Caco-2 (cell line): Measurements from ENCODE around the gene LHFPL3. TPM values are rescaled to one million over a fixed set of nuclear protein-coding genes. Genes with fewer than 3 reads are reported as not detected.

Experiments
- BruUV-seq: library from RNA; stranded (reverse); fragments of 400-500 nt; replicated peaks from 2 replicates; lab custom pipeline; 2021; lab: Mats Ljungman, UMichigan
- CTCF ChIA-PET: fragments of 300-600 bp; sonication (Branson Sonifier 250); formaldehyde crosslinking; loops from one replicate; lab custom pipeline; 2022; ENCODE audit warnings: antibody characterized with exemption; lab: Charles Lee
- POLR2A ChIA-PET: fragments of 300-600 bp; sonication (Branson Sonifier 250); formaldehyde crosslinking; loops from one replicate; lab custom pipeline; 2022; ENCODE audit warnings: antibody characterized with exemption; lab: Charles Lee
- DNase-seq, 2 experiments: peaks; one replicate each; pipeline versions ENCODE4 v3.0.0 to v3.0.0-alpha.2; 2020 to 2022
- H3K27me3 ChIP-seq: replicated peaks from 2 replicates; pipeline ENCODE4 v1.6.0; 2011; ENCODE audit warnings: low read length; ENCODE audit not compliant: control insufficient read depth, insufficient read depth
- H3K36me3 ChIP-seq: 2 replicates; pipeline ENCODE4 v1.5.1; 2011; ENCODE audit warnings: low read length; ENCODE audit not compliant: control insufficient read depth, insufficient read depth
- H3K4me1 ChIP-seq: fragments of 250-450 bp; sonication (Bioruptor Pico); 2 replicates; pipeline ENCODE4 v1.5.1; 2020; ENCODE audit warnings: mild to moderate bottlenecking
- H3K4me3 ChIP-seq: 2 replicates; pipeline ENCODE4 v1.5.1; 2011; ENCODE audit warnings: low read depth, mild to moderate bottlenecking, control low read depth, low read length
- H3K9me3 ChIP-seq: fragments of 250-450 bp; sonication (Bioruptor Pico); 2 replicates; pipeline ENCODE4 v1.5.1; 2020; ENCODE audit warnings: mild to moderate bottlenecking, moderate library complexity
- H3K27ac Mint-ChIP-seq: one replicate; pipeline ENCODE4 v1.8.0; 2022; ENCODE audit warnings: mixed read lengths; ENCODE audit not compliant: unreplicated experiment
- H3K27me3 Mint-ChIP-seq: one replicate; pipeline ENCODE4 v1.8.0; 2022; ENCODE audit warnings: mixed read lengths; ENCODE audit not compliant: insufficient read depth, unreplicated experiment
- H3K36me3 Mint-ChIP-seq: one replicate; pipeline ENCODE4 v1.8.0; 2022; ENCODE audit warnings: mild to moderate bottlenecking, mixed read lengths; ENCODE audit not compliant: insufficient read depth, unreplicated experiment
- H3K4me1 Mint-ChIP-seq: one replicate; pipeline ENCODE4 v1.8.0; 2022; ENCODE audit warnings: low read depth, mixed read lengths; ENCODE audit not compliant: unreplicated experiment
- H3K4me3 Mint-ChIP-seq: one replicate; pipeline ENCODE4 v1.8.0; 2022; ENCODE audit warnings: mild to moderate bottlenecking, moderate library complexity, mixed read lengths; ENCODE audit not compliant: unreplicated experiment
- H3K9me3 Mint-ChIP-seq: one replicate; pipeline ENCODE4 v1.8.0; 2022; ENCODE audit warnings: mixed read lengths; ENCODE audit not compliant: unreplicated experiment
- CTCF ChIP-seq, 2 experiments: fragments of 200-600 bp in 1 of 2; IDR thresholded peaks; 1 replicate in 1 of 2; 2 replicates in 1 of 2; pipeline versions ENCODE4 v1.5.1 to v1.8.0; 2011 to 2022; ENCODE audit warnings: antibody characterized with exemption in 1 of 2, control low read depth in 1 of 2, inconsistent platforms in 1 of 2, low read depth in 1 of 2, low read length in 1 of 2, mild to moderate bottlenecking in 1 of 2, moderate library complexity in 1 of 2; ENCODE audit not compliant: insufficient read depth in 1 of 2, severe bottlenecking in 1 of 2, unreplicated experiment in 1 of 2
- intact Hi-C: fragments of 100-400 bp; cut with micrococcal nuclease; formaldehyde crosslinking; loops from one replicate; pipeline ENCODE4 v1.10.0; 2022; ENCODE audit not compliant: unreplicated experiment
- total RNA-seq: library from RNA; stranded (reverse); gene quantifications from 2 replicates; pipeline ENCODE4 v1.2.3, GENCODE V29; 2022

Gene LHFPL3
- total RNA-seq, 1 experiment from 2014 or later = not detected

GRCh38 chr7:104794154-104794553 lies 465.8 kb downstream of the LHFPL3 start:
- no peak for DNase-seq
- Histone ChIP-seq H3K27me3 (no peaks in the 10 kb centered on the region; the same call in 1 of the 2 replicates), H3K4me3 (no peak overlapping the region), H3K4me1 (no peaks in the 10 kb centered on the region), H3K9me3 (no peaks in the 10 kb centered on the region), H3K36me3 (no peaks in the 10 kb centered on the region)
- POLR2A ChIA-PET = no interaction called here
- Mint-ChIP-seq H3K4me1 (no peaks in the 10 kb centered on the region), H3K27me3 (peaks cover 20% of the 10 kb centered on the region), H3K27ac (no peak overlapping the region), H3K36me3 (no peaks in the 10 kb centered on the region), H3K4me3 (no peak overlapping the region), H3K9me3 (no peaks in the 10 kb centered on the region)
- CTCF ChIA-PET = no interaction called here
- intact Hi-C loops = no loop called here
- no TSS peak for BruUV-seq
- TF ChIP-seq CTCF (IDR thresholded peaks at IDR 0.05; ENCODE audit: insufficient read depth in 1 of 2, low read depth in 1 of 2, low read length in 1 of 2, severe bottlenecking in 1 of 2, unreplicated experiment in 1 of 2) = no peak

- Mint-ChIP-seq H3K27me3 (peaks cover 21% of the 10 kb centered on the region), H3K9me3 (no peaks in the 10 kb centered on the region), H3K27ac (no peak overlapping the region), H3K4me3 (no peak overlapping the region), H3K4me1 (no peaks in the 10 kb centered on the region), H3K36me3 (no peaks in the 10 kb centered on the region)
- Histone ChIP-seq H3K9me3 (no peaks in the 10 kb centered on the region), H3K4me1 (no peaks in the 10 kb centered on the region), H3K36me3 (no peaks in the 10 kb centered on the region), H3K27me3 (no peaks in the 10 kb centered on the region; the same call in 1 of the 2 replicates), H3K4me3 (no peak overlapping the region)
- TF ChIP-seq CTCF (IDR thresholded peaks at IDR 0.05; ENCODE audit: insufficient read depth in 1 of 2, low read depth in 1 of 2, low read length in 1 of 2, severe bottlenecking in 1 of 2, unreplicated experiment in 1 of 2) = no peak
- POLR2A ChIA-PET = no interaction called here
- intact Hi-C loops = no loop called here
- no peak for DNase-seq
- no TSS peak for BruUV-seq
- CTCF ChIA-PET = no interaction called here
These were observed 466.2 kb downstream of the LHFPL3 start for GRCh38 chr7:104794589-104794988.

GRCh38 chr7:104795086-104795485 lies 466.7 kb downstream of the LHFPL3 start:
- Histone ChIP-seq H3K9me3 (no peaks in the 10 kb centered on the region), H3K27me3 (no peaks in the 10 kb centered on the region; the same call in 1 of the 2 replicates), H3K36me3 (no peaks in the 10 kb centered on the region), H3K4me3 (no peak overlapping the region), H3K4me1 (no peaks in the 10 kb centered on the region)
- no peak for DNase-seq
- Mint-ChIP-seq H3K9me3 (no peaks in the 10 kb centered on the region), H3K27ac (no peak overlapping the region), H3K36me3 (no peaks in the 10 kb centered on the region), H3K27me3 (peaks cover 24% of the 10 kb centered on the region), H3K4me3 (no peak overlapping the region), H3K4me1 (no peaks in the 10 kb centered on the region)
- no TSS peak for BruUV-seq
- TF ChIP-seq CTCF (IDR thresholded peaks at IDR 0.05; ENCODE audit: insufficient read depth in 1 of 2, low read depth in 1 of 2, low read length in 1 of 2, severe bottlenecking in 1 of 2, unreplicated experiment in 1 of 2) = no peak
- ChIA-PET POLR2A (interaction anchor here (0.6 kb wide), 1 partner anchor 9 kb away, joined by 3 read pairs; no protein-coding TSS in a partner anchor), CTCF (no interaction called here)
- intact Hi-C loops = no loop called here
